CD14-positive monocyte (primary cell): ENCODE data around the gene DOK5. TPM values are rescaled to one million over a fixed set of nuclear protein-coding genes. Genes with fewer than 3 reads are reported as not detected.

Experiments
- DNase-seq, 3 donors: peaks; one replicate each; pipeline ENCODE4 v3.0.0-alpha.2; 2011 to 2022
- H2AFZ ChIP-seq: 2 replicates; pipeline ENCODE4 v1.6.0; 2012; ENCODE audit warnings: mild to moderate bottlenecking, low read depth, low read length, inconsistent platforms; ENCODE audit not compliant: insufficient read depth, poor library complexity, severe bottlenecking
- H3K27ac ChIP-seq, 2 donors: 1 replicate in 1 of 2; 2 replicates in 1 of 2; pipeline ENCODE4 v1.5.1; 2012 to 2013; ENCODE audit warnings: low read length in 2 of 2, control low read depth in 1 of 2, inconsistent platforms in 1 of 2, low read depth in 1 of 2, mild to moderate bottlenecking in 1 of 2
- H3K27me3 ChIP-seq, 2 donors: one replicate each; pipeline versions ENCODE4 v1.6.0 to v1.6.1; 2011 to 2013; ENCODE audit warnings: low read length in 2 of 2; ENCODE audit not compliant: control insufficient read depth in 2 of 2, insufficient read depth in 2 of 2
- H3K36me3 ChIP-seq, 2 donors: replicated peaks in 1 of 2; 1 replicate in 1 of 2; 2 replicates in 1 of 2; pipeline versions ENCODE4 v1.5.1 to v1.6.1; 2012 to 2013; ENCODE audit warnings: low read length in 2 of 2, control low read depth in 1 of 2, inconsistent platforms in 1 of 2, mild to moderate bottlenecking in 1 of 2; ENCODE audit not compliant: insufficient read depth in 2 of 2, control insufficient read depth in 1 of 2
- H3K4me1 ChIP-seq, 2 donors: 1 replicate in 1 of 2; 2 replicates in 1 of 2; pipeline versions ENCODE4 v1.5.1 to v1.6.1; 2012 to 2013; ENCODE audit warnings: low read length in 2 of 2, control low read depth in 1 of 2, inconsistent platforms in 1 of 2, mild to moderate bottlenecking in 1 of 2, moderate library complexity in 1 of 2; ENCODE audit not compliant: insufficient read depth in 2 of 2, control insufficient read depth in 1 of 2
- H3K4me2 ChIP-seq: replicated peaks from 2 replicates; pipeline ENCODE3; 2012; ENCODE audit warnings: low read length, moderate library complexity, mild to moderate bottlenecking; ENCODE audit not compliant: poor library complexity, severe bottlenecking; ENCODE audit errors: extremely low read depth
- H3K4me3 ChIP-seq, 3 experiments: fragments of 200-600 bp in 1 of 3; sonication (generic) in 1 of 3; replicated peaks in 1 of 3; 1 replicate in 2 of 3; 2 replicates in 1 of 3; pipeline ENCODE4 v1.5.1; 2011 to 2013; ENCODE audit warnings: low read length in 3 of 3, mild to moderate bottlenecking in 3 of 3, control low read depth in 2 of 3, low read depth in 2 of 3, inconsistent platforms in 1 of 3, moderate library complexity in 1 of 3
- H3K79me2 ChIP-seq: 2 replicates; pipeline ENCODE4 v1.6.0; 2012; ENCODE audit warnings: mild to moderate bottlenecking, control low read depth, inconsistent platforms, low read length, moderate library complexity; ENCODE audit not compliant: insufficient read depth
- H3K9ac ChIP-seq: 2 replicates; pipeline ENCODE4 v1.6.0; 2017; ENCODE audit warnings: low read length, mild to moderate bottlenecking; ENCODE audit not compliant: insufficient read depth, poor library complexity, severe bottlenecking
- H3K9me3 ChIP-seq, 2 donors: replicated peaks in 1 of 2; 1 replicate in 1 of 2; 2 replicates in 1 of 2; pipeline versions ENCODE4 v1.5.1 to v1.6.1; 2012 to 2013; ENCODE audit warnings: low read length in 2 of 2, control low read depth in 1 of 2; ENCODE audit not compliant: control insufficient read depth in 1 of 2, insufficient read depth in 1 of 2
- H4K20me1 ChIP-seq: 2 replicates; pipeline ENCODE4 v1.6.0; 2012; ENCODE audit warnings: mild to moderate bottlenecking, low read length, control low read depth, moderate library complexity; ENCODE audit not compliant: insufficient read depth
- H3K27ac Mint-ChIP-seq, 7 donors: one replicate each; pipeline ENCODE4 v1.8.0; 2020; ENCODE audit warnings: mild to moderate bottlenecking in 7 of 7, mixed read lengths in 7 of 7, moderate library complexity in 6 of 7, inconsistent platforms in 2 of 7
- H3K27me3 Mint-ChIP-seq, 3 donors: one replicate each; pipeline ENCODE4 v1.8.0; 2021 to 2022; ENCODE audit warnings: low read depth in 3 of 3, mild to moderate bottlenecking in 3 of 3, mixed read lengths in 3 of 3, moderate library complexity in 3 of 3, inconsistent platforms in 1 of 3
- H3K36me3 Mint-ChIP-seq, 2 donors: one replicate each; pipeline ENCODE4 v1.8.0; 2020; ENCODE audit warnings: mixed read lengths in 2 of 2, inconsistent platforms in 1 of 2, mild to moderate bottlenecking in 1 of 2
- H3K4me1 Mint-ChIP-seq: one replicate; pipeline ENCODE4 v1.8.0; 2020; ENCODE audit warnings: mild to moderate bottlenecking, mixed read lengths
- H3K4me3 Mint-ChIP-seq, 2 donors: one replicate each; pipeline ENCODE4 v1.8.0; 2020; ENCODE audit warnings: mild to moderate bottlenecking in 2 of 2, mixed read lengths in 2 of 2, moderate library complexity in 1 of 2
- H3K9me3 Mint-ChIP-seq, 7 donors: one replicate each; pipeline ENCODE4 v1.8.0; 2020 to 2022; ENCODE audit warnings: mixed read lengths in 7 of 7, mild to moderate bottlenecking in 6 of 7, moderate library complexity in 6 of 7, inconsistent platforms in 2 of 7
- CTCF ChIP-seq: fragments of 200-600 bp; IDR thresholded peaks from one replicate; pipeline ENCODE4 v1.8.0; 2022; ENCODE audit warnings: antibody characterized with exemption, mild to moderate bottlenecking
- WGBS: methylation state at CpG from one replicate; pipeline ENCODE4 v1.1.5; 2013; ENCODE audit warnings: missing lambda C conversion rate; ENCODE audit not compliant: insufficient coverage; 5-methylcytosine and 5-hydroxymethylcytosine counted together
- intact Hi-C, 2 donors: fragments of 100-400 bp; cut with micrococcal nuclease; formaldehyde crosslinking; loops; one replicate each; pipeline versions ENCODE4 v1.15.0 to v1.15.1; 2023
- polyA plus RNA-seq, 3 donors: library from polyadenylated mRNA; depleted of rRNA in 1 of 3; unstranded in 2 of 3; stranded (reverse) in 1 of 3; fragments of 300-500 nt in 2 of 3; fragments of >200 nt in 1 of 3; fragmentation: Illumina TruSeq in 2 of 3; gene quantifications; 1 replicate in 2 of 3; 2 replicates in 1 of 3; pipeline ENCODE4 v1.2.3, GENCODE V29; 2012 to 2021

The DOK5 gene
- polyA plus RNA-seq, 3 donors = not detected

DNA sequence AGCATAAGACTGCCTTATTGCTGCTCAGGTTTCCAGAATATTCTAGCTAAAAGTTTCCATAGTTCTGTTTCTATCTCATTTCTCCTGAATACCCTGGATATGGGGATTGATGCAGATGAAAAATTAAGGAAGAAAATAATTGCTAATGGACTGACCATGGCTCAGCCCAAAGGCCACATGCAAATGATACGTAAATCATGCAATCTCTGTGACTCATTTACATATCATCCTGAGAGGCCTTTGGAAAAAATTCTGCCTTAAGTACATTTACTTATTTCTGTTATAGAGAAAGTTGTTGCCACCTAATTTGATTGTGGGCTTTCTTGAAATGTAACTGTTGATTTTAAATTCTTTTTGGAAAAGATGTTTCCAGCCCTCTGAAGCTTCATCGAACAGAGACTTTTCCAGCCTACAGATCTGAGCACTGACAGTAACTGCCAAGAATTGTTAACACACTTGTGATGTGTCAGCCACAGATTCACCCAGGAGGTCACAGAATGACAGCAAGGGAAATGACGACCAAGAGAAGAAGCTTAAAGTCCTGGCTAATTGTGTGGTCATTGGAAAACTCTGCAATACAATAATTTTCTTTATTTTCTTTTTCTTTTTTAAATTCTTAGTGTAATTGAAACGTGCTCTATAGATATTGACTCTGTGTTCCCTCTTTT lies 174.8 kb downstream of the DOK5 start:
- Histone ChIP-seq H3K9me3 (no peaks in the 10 kb centered on the region), H3K4me2 (no peak overlapping the region), H3K79me2 (no peaks in the 10 kb centered on the region), H3K36me3 (no peaks in the 10 kb centered on the region), H3K27me3 (no peaks in the 10 kb centered on the region), H3K9ac (no peak overlapping the region), H3K4me1 (no peaks in the 10 kb centered on the region), H3K4me3 (no peak overlapping the region), H3K27ac (no peak overlapping the region), H4K20me1 (no peaks in the 10 kb centered on the region), H2AFZ (no peak overlapping the region)
- Mint-ChIP-seq H3K4me1 (peaks cover 3% of the 10 kb centered on the region), H3K4me3 (no peak overlapping the region), H3K27me3 (peaks cover 3 to 13% (median 5%) of the 10 kb centered on the region in 3 donors), H3K9me3 (peaks cover 0 to 4% (median 0%) of the 10 kb centered on the region in 7 donors), H3K27ac (no peak overlapping the region), H3K36me3 (no peaks in the 10 kb centered on the region)
- no peak for DNase-seq
- TF ChIP-seq CTCF = no peak
- intact Hi-C loops = no loop called here
- 80% methylated on average over 1 of the region's 4 CpGs for WGBS

- Histone ChIP-seq H3K27me3 (no peaks in the 10 kb centered on the region), H3K4me1 (no peaks in the 10 kb centered on the region), H3K79me2 (no peaks in the 10 kb centered on the region), H3K27ac (no peak overlapping the region), H3K4me2 (no peak overlapping the region), H4K20me1 (no peaks in the 10 kb centered on the region), H3K36me3 (no peaks in the 10 kb centered on the region), H3K9ac (no peak overlapping the region), H3K4me3 (no peak overlapping the region), H3K9me3 (no peaks in the 10 kb centered on the region), H2AFZ (no peak overlapping the region)
- Mint-ChIP-seq H3K27me3 (peaks cover 0 to 13% (median 5%) of the 10 kb centered on the region in 3 donors), H3K4me3 (no peak overlapping the region), H3K27ac (no peak overlapping the region), H3K4me1 (peaks cover 3% of the 10 kb centered on the region), H3K9me3 (peaks cover 0 to 4% (median 0%) of the 10 kb centered on the region in 7 donors), H3K36me3 (no peaks in the 10 kb centered on the region)
- intact Hi-C loops = no loop called here
- no CpG with 5 or more reads among the region's 3 CpGs for WGBS
- no peak for TF ChIP-seq CTCF
- DNase-seq = no peak
Measured at GRCh38 chr20:54651252-54651651, 175.9 kb downstream of the DOK5 start.
